Immature natural killer cell (primary cell): Measurements from ENCODE around the gene NRXN3. TPM values are rescaled to one million over a fixed set of nuclear protein-coding genes. Genes with fewer than 3 reads are reported as not detected.

Experiments used
- DNase-seq, 3 donors: peaks; one replicate each; pipeline ENCODE4 v3.0.0; 2022; ENCODE audit warnings: mixed read lengths in 1 of 3
- H3K27ac Mint-ChIP-seq, 6 donors: one replicate each; pipeline ENCODE4 v1.8.0; 2020; ENCODE audit warnings: mixed read lengths in 6 of 6, mild to moderate bottlenecking in 5 of 6, inconsistent platforms in 4 of 6, moderate library complexity in 3 of 6
- H3K27me3 Mint-ChIP-seq, 3 donors: one replicate each; pipeline ENCODE4 v1.8.0; 2020 to 2021; ENCODE audit warnings: low read depth in 3 of 3, mild to moderate bottlenecking in 3 of 3, mixed read lengths in 3 of 3, moderate library complexity in 3 of 3, inconsistent platforms in 1 of 3
- H3K36me3 Mint-ChIP-seq, 3 donors: one replicate each; pipeline ENCODE4 v1.8.0; 2020; ENCODE audit warnings: mixed read lengths in 3 of 3, inconsistent platforms in 2 of 3, mild to moderate bottlenecking in 2 of 3
- H3K4me1 Mint-ChIP-seq, 2 donors: one replicate each; pipeline ENCODE4 v1.8.0; 2020; ENCODE audit warnings: inconsistent platforms in 2 of 2, mild to moderate bottlenecking in 2 of 2, mixed read lengths in 2 of 2, moderate library complexity in 1 of 2
- H3K4me3 Mint-ChIP-seq, 5 donors: one replicate each; pipeline ENCODE4 v1.8.0; 2020; ENCODE audit warnings: mild to moderate bottlenecking in 5 of 5, mixed read lengths in 5 of 5, inconsistent platforms in 3 of 5, moderate library complexity in 3 of 5
- H3K9me3 Mint-ChIP-seq, 6 donors: one replicate each; pipeline ENCODE4 v1.8.0; 2020; ENCODE audit warnings: mild to moderate bottlenecking in 6 of 6, mixed read lengths in 6 of 6, inconsistent platforms in 4 of 6, moderate library complexity in 3 of 6
- polyA plus RNA-seq, 3 donors: library from polyadenylated mRNA; unstranded; fragments of 300-500 nt; fragmentation: Illumina TruSeq; gene quantifications; one replicate each; pipeline ENCODE4 v1.2.3, GENCODE V29; 2021

NRXN3 gene
- polyA plus RNA-seq, 3 donors from 2014 or later = not detected

GRCh38 chr14:79587875-79588274 is 1417.7 kb downstream of the NRXN3 start:
- no peaks in the 10 kb centered on the region for H3K36me3 Mint-ChIP-seq
- H3K27me3 Mint-ChIP-seq = no peaks in the 10 kb centered on the region
- no peak overlapping the region for H3K27ac Mint-ChIP-seq
- DNase-seq = no peak
- no peak overlapping the region for H3K4me3 Mint-ChIP-seq
- no peaks in the 10 kb centered on the region for H3K4me1 Mint-ChIP-seq
- peaks cover 4 to 23% (median 7%) of the 10 kb centered on the region in 6 donors for H3K9me3 Mint-ChIP-seq

DNA sequence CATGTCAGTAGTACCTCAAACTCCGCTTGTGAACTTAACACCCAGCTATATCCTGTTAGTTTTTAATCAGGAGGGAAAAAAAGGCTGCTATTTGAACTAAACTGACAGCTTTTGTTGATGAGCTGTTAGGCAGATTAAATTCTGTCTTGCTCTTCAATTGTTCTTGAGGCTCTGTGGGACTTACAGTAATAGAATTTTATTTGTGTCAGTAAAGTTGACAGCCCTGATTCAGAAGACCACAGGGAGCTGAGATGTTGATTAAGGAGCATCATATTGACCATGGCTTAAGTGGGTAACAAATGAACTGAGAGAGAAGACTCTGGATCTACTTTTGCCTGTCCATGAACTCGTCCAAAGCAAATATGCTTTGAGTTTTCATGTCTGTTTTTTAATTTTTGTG is 1418.2 kb downstream of the NRXN3 start:
- H3K4me3 Mint-ChIP-seq = no peak overlapping the region
- DNase-seq = no peak
- H3K4me1 Mint-ChIP-seq = no peaks in the 10 kb centered on the region
- H3K27me3 Mint-ChIP-seq = peaks cover 0 to 2% (median 0%) of the 10 kb centered on the region in 3 donors
- no peaks in the 10 kb centered on the region for H3K36me3 Mint-ChIP-seq
- H3K9me3 Mint-ChIP-seq = peaks cover 4 to 25% (median 7%) of the 10 kb centered on the region in 6 donors
- no peak overlapping the region for H3K27ac Mint-ChIP-seq

- Mint-ChIP-seq H3K4me1 (no peaks in the 10 kb centered on the region), H3K36me3 (no peaks in the 10 kb centered on the region), H3K27me3 (peaks cover 0 to 4% (median 0%) of the 10 kb centered on the region in 3 donors), H3K9me3 (peaks cover 0 to 41% (median 4%) of the 10 kb centered on the region in 6 donors), H3K27ac (no peak overlapping the region), H3K4me3 (no peak overlapping the region)
- DNase-seq = no peak
Observed at GRCh38 chr14:79596551-79596950, 1426.4 kb downstream of the NRXN3 start.

- H3K4me1 Mint-ChIP-seq = no peaks in the 10 kb centered on the region
- H3K27me3 Mint-ChIP-seq = peaks cover 0 to 4% (median 0%) of the 10 kb centered on the region in 3 donors
- no peak for DNase-seq
- no peaks in the 10 kb centered on the region for H3K36me3 Mint-ChIP-seq
- H3K4me3 Mint-ChIP-seq = no peak overlapping the region
- peaks cover 0 to 37% (median 4%) of the 10 kb centered on the region in 6 donors for H3K9me3 Mint-ChIP-seq
- no peak overlapping the region for H3K27ac Mint-ChIP-seq
Observed at GRCh38 chr14:79597566-79597965, 1427.4 kb downstream of the NRXN3 start.

DNA sequence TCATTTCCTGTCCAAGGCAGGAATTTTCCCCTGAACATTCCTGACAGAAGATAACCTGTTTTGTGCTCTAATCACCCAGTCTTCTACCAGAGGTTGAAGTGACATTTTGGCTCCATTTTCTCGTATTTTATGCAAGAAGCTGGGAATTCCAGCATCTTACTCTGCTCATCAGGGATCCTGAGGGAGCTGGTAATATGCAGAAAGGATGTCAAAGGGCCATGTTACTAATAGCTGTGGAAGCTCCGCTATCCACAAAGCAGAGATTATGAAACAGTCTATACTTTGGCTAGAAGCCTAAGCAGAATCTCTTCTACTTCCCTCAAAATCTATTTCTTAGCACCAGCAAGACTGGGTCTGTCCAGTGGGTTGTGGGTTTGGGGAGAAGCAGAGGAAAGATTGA is 1428.2 kb downstream of the NRXN3 start:
- Mint-ChIP-seq H3K4me3 (no peak overlapping the region), H3K4me1 (no peaks in the 10 kb centered on the region), H3K27ac (no peak overlapping the region), H3K36me3 (no peaks in the 10 kb centered on the region), H3K27me3 (peaks cover 0 to 2% (median 0%) of the 10 kb centered on the region in 3 donors), H3K9me3 (peaks cover 0 to 31% (median 4%) of the 10 kb centered on the region in 6 donors)
- no peak for DNase-seq

DNA sequence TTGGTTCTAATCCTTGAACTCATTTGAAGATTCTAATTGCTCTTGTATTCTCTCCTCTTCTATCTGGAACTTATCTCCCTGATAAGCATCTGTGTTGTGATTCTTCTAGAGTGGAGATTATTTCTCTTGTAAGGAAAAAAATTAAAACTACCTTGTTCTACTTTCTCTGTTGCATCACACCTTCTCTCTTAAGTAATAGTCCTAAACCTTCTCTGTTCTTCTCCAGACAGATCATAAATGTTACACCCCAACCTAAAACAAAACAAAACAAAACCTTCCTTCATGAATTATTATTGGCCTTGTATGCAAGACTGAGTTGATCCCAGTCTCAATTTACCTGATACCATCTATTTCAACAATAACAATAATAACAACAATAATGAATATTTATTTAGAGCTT is 1429.1 kb downstream of the NRXN3 start:
- Mint-ChIP-seq H3K36me3 (no peaks in the 10 kb centered on the region), H3K9me3 (peaks cover 0 to 26% (median 3%) of the 10 kb centered on the region in 6 donors), H3K4me3 (no peak overlapping the region), H3K27me3 (no peaks in the 10 kb centered on the region), H3K4me1 (no peaks in the 10 kb centered on the region), H3K27ac (no peak overlapping the region)
- DNase-seq = no peak

- Mint-ChIP-seq H3K27me3 (no peaks in the 10 kb centered on the region), H3K9me3 (peaks cover 0 to 22% (median 4%) of the 10 kb centered on the region in 6 donors), H3K36me3 (no peaks in the 10 kb centered on the region), H3K4me1 (no peaks in the 10 kb centered on the region), H3K4me3 (no peak overlapping the region), H3K27ac (no peak overlapping the region)
- DNase-seq = no peak
Observed at GRCh38 chr14:79600406-79600805, 1430.2 kb downstream of the NRXN3 start.

DNA sequence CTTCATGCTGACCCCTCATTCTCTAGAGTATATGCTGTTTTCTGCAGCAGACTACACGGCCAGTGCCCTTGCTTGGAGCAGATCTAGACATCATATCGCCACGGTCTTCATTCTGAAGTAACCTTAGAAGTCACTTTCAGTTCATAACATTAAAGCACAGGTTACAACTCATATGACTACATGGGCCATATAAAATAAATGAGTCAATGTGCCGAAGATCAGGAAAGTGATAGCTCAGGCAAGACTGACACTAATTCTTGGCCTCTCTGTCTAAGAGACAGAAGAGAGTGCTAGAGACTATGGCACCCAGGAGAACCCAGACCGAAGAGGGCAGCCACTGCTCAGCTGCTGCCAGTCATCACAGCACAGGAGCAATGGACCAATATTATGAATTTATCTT is 1431.4 kb downstream of the NRXN3 start:
- Mint-ChIP-seq H3K27ac (no peak overlapping the region), H3K9me3 (peaks cover 0 to 19% (median 5%) of the 10 kb centered on the region in 6 donors), H3K36me3 (no peaks in the 10 kb centered on the region), H3K4me1 (no peaks in the 10 kb centered on the region), H3K4me3 (no peak overlapping the region), H3K27me3 (no peaks in the 10 kb centered on the region)
- DNase-seq = no peak

- Mint-ChIP-seq H3K36me3 (no peaks in the 10 kb centered on the region), H3K27me3 (no peaks in the 10 kb centered on the region), H3K4me1 (no peaks in the 10 kb centered on the region), H3K9me3 (peaks cover 0 to 18% (median 4%) of the 10 kb centered on the region in 6 donors), H3K4me3 (no peak overlapping the region), H3K27ac (no peak overlapping the region)
- DNase-seq = no peak
Observed at GRCh38 chr14:79602045-79602444, 1431.9 kb downstream of the NRXN3 start.

GRCh38 chr14:79602742-79603141 is 1432.6 kb downstream of the NRXN3 start:
- Mint-ChIP-seq H3K27ac (no peak overlapping the region), H3K4me1 (no peaks in the 10 kb centered on the region), H3K4me3 (no peak overlapping the region), H3K27me3 (no peaks in the 10 kb centered on the region), H3K9me3 (peaks cover 0 to 18% (median 5%) of the 10 kb centered on the region in 6 donors), H3K36me3 (no peaks in the 10 kb centered on the region)
- DNase-seq = no peak

DNA sequence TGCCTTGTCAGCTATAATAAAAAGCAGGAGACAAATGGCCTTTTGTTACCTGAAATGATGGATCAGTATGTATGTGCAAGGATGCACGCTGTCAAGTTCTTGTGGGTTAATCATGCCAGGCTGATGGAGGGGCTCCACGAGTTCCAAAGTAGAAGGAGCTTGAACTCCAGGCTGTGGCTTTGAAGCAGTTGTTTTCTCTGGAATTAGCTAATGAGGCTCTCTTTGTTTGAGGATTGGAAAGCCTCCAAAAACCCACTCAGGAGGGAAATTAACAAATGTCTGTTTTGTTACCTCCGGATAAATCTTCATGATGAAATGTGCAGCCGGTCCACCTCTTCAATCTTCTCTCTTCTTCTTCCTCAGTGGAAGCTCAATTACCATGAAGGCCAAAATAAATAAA is 1435.7 kb downstream of the NRXN3 start:
- Mint-ChIP-seq H3K4me3 (no peak overlapping the region), H3K27me3 (no peaks in the 10 kb centered on the region), H3K36me3 (no peaks in the 10 kb centered on the region), H3K27ac (no peak overlapping the region), H3K9me3 (peaks cover 0 to 19% (median 8%) of the 10 kb centered on the region in 6 donors), H3K4me1 (no peaks in the 10 kb centered on the region)
- no peak for DNase-seq

DNA sequence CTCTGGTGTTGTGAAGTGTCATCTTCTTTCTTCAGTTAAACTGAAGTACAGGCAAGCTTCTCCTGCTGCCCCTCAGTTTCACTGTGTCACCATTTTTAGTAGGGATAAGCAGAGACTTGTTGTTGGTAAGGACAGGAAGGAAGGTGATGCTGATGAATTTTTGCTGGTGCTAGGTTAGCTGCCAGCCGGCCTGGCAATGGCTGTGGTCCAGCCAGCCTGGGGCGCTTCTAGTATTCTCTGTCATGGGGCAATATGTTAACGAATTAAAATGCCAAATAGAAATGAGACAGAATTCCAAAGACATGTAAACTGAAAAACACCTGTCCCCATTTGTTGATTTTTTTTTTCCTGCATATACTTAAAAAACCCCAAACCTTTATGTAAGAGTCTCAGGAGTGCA is 1438.3 kb downstream of the NRXN3 start:
- DNase-seq = no peak
- H3K4me3 Mint-ChIP-seq = no peak overlapping the region
- peaks cover 0 to 23% (median 10%) of the 10 kb centered on the region in 6 donors for H3K9me3 Mint-ChIP-seq
- peaks cover 0 to 2% of the 10 kb centered on the region in 2 donors for H3K4me1 Mint-ChIP-seq
- no peaks in the 10 kb centered on the region for H3K36me3 Mint-ChIP-seq
- peaks cover 0 to 2% (median 0%) of the 10 kb centered on the region in 3 donors for H3K27me3 Mint-ChIP-seq
- H3K27ac Mint-ChIP-seq = no peak overlapping the region

GRCh38 chr14:79613625-79614024 is 1443.5 kb downstream of the NRXN3 start:
- DNase-seq = peak in 2 of 3 donors; percentile 1 to 2
- peaks cover 3 to 29% (median 13%) of the 10 kb centered on the region in 6 donors for H3K9me3 Mint-ChIP-seq
- H3K4me3 Mint-ChIP-seq = no peak overlapping the region
- H3K36me3 Mint-ChIP-seq = no peaks in the 10 kb centered on the region
- H3K27ac Mint-ChIP-seq = no peak overlapping the region
- peaks cover 0 to 7% of the 10 kb centered on the region in 2 donors for H3K4me1 Mint-ChIP-seq
- H3K27me3 Mint-ChIP-seq = peaks cover 0 to 6% (median 0%) of the 10 kb centered on the region in 3 donors

DNA sequence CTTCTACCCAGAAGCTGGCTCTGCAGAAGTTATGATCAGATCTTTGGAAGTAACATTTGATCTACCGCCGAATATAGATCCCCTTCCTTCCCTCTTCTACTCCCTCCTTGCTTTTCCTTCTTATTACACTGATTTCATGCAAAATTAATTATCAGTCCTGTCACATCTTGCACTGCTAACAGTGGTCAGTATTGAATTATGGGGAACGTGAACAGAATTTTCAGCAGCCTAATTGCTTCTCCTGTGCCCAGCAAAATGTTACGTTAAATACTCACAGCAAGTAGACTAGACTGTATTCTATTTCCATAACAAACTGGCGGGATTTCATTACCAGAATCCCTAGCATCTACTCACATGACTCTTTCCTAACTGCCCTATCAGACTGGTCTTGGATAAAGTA is 1444.3 kb downstream of the NRXN3 start:
- Mint-ChIP-seq H3K4me3 (no peak overlapping the region), H3K9me3 (peaks cover 3 to 29% (median 11%) of the 10 kb centered on the region in 6 donors), H3K27me3 (peaks cover 0 to 6% (median 0%) of the 10 kb centered on the region in 3 donors), H3K36me3 (no peaks in the 10 kb centered on the region), H3K4me1 (peaks cover 0 to 7% of the 10 kb centered on the region in 2 donors), H3K27ac (no peak overlapping the region)
- DNase-seq = no peak

- Mint-ChIP-seq H3K27ac (no peak overlapping the region), H3K27me3 (no peaks in the 10 kb centered on the region), H3K4me3 (no peak overlapping the region), H3K9me3 (peaks cover 0 to 36% (median 6%) of the 10 kb centered on the region in 6 donors), H3K36me3 (peaks cover 0 to 1% (median 0%) of the 10 kb centered on the region in 3 donors), H3K4me1 (no peaks in the 10 kb centered on the region)
- no peak for DNase-seq
Observed at GRCh38 chr14:79627058-79627457, 1456.9 kb downstream of the NRXN3 start.
